NCI-H2196 treated with DMSO at 0.1 percent for 48 hours (cell line): Measurements from ENCODE around the gene PDZRN4.
"Not testable (repeated sequence)": the region's sequence is repeated elsewhere in the genome, so short reads cannot be mapped to it uniquely, and the experiment has no call there.

ENCODE experiments used
- DNase-seq: peaks from one replicate; lab custom pipeline; 2025; ENCODE audit not compliant: unreplicated experiment; lab: John Stamatoyannopoulos, UW

PDZRN4 gene

DNA sequence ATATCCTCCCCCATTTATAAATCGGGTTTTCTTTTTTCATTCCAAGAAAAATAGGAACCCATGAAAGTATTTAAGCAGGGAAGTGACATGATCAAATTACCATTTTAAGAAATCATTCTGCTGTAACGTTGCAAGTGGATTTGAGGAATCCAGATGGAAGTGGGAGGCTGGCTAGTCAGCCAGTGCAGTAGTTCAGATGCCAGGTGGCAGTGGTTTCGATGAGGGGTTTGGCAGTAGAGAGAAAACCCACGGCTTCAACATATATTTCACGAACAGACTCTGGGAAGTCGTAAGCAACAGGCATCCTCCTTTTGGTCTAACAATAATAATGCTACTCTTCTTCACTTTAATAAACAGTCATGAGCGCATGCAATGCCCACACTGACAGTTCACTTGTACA, 25.0 kb downstream of the PDZRN4 start:
- DNase-seq = no peak

DNA sequence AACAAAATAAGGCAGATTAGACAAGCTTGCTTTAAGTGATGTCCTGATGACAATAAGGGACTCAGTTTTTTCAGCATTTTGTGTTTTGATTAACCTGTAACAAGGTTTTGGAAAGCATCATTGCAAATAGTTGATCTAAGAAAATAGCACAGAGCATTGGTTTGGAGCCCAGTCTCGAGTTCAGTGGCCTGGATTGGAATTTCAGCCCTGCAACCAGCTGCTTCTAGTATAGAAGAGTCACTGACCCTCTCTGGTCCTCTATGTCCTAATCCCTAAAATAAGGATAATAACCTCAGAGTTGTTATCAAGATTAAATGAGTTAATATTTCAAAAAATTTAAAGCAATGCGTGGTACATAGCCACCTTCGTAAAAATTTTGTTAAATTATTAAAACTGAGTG, 25.5 kb downstream of the PDZRN4 start:
- DNase-seq = no peak

DNA sequence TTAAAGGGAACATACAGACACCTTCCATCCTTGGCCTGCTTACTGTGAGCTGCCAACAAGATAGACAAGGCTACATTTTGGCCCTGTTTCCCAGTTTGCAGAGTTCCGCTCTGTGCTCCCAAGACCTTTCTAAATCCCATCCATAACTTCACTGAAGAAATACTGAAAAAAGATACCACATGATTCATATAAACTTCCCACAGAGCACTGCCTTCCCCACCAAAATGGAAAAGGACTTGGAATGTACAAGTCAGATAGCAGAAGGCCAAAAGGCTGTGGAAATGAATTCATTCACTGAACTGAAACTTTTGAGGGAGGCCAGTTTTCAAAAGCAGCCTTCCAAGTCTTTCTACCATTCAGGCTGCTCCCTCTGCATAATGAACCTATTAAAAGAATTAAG, 29.6 kb downstream of the PDZRN4 start:
- DNase-seq = no peak

DNA sequence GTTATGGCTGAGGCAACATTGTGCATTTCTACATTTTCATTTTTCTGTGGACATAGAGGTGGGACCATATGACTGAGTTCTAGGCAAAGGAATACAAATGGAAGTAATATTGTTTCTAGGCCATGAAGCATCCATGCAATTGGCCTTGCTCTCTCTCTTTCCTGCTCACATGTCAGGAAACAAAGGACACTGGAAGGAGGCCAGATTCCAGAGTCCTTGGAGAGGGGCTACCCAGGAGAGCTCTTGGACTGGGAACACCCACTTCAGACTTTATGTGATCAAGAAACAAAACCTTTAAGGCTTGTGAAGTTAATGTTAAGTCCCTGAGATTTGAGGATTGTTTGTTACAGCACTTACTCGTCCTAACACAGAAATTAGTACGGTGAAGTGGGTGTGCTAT, 32.8 kb downstream of the PDZRN4 start:
- no peak for DNase-seq

DNA sequence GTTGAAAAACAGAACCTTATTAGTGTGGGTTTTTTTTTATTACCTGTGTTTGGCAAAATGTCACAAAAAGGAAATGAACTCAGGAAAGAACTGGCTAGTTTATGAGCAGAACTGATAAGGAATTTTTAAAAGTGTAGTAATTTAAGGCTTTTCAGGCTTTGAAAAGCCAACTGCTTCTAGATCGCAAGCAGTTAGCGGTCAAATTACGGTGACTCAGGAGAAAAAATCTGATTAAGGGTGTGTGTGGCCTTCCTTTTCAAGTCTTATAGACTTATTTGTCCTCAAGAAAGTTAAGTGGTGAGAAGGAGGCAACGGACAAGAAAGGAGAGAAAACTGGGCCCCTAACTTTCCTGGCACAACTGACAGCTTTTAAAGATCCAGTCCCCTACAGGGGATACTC, 33.4 kb downstream of the PDZRN4 start:
- no peak for DNase-seq

DNA sequence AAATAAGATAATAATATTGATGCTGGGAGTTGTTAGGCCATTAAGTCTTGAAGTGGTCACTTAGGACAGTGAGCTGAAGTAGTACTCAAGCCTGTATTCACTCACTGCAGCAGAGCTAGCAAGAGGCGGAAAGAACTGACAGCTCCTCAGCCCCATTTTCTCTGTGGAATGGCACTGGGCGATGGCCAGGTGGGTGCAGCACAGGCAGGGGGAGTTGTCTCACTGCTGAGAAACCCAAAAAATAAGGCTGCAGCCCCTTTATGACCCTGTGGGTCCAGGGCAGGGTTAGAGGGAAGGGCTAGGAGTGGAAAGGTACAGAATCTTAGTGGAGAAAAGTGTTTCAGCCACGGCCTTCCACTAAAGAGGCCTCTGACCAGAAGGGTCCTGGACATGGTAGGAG, 35.5 kb downstream of the PDZRN4 start:
- no peak for DNase-seq

DNA sequence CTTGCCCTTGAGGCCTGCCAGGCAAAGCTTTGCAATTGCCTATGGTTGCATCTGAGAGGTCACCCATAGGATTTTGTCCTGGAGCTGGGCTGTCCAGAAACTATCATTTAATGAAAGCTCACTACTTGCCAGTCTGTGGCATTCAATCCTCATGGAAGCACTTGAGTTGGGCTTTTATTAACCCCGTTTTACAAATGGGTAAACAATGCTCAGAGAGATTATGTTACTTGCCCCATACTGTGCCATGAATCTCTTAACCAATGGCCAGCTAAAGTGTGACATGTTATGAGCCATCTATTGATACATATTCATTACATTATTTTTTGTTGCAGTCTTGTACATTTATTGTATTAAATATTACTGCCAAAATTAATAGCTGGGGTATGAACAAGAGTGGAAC, 35.9 kb downstream of the PDZRN4 start:
- DNase-seq = no peak

DNA sequence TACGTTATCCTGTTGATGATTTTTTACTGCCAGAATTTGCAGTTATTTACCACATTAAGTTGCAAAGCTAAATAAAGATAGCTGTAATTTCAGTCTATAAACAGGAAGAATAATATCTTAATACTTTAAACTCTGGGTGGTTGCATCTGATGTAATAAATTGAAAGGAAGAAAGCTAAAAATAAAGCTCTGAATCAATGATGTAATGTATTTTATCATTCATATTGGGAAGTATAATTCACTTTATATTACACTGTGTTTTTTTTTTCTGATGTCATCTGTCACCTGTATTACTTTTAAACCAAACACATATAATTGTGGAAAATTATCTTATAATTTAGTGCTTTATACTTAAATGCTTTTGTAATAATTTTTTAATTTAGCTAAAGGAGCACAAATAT, 37.1 kb downstream of the PDZRN4 start:
- DNase-seq = no peak

DNA sequence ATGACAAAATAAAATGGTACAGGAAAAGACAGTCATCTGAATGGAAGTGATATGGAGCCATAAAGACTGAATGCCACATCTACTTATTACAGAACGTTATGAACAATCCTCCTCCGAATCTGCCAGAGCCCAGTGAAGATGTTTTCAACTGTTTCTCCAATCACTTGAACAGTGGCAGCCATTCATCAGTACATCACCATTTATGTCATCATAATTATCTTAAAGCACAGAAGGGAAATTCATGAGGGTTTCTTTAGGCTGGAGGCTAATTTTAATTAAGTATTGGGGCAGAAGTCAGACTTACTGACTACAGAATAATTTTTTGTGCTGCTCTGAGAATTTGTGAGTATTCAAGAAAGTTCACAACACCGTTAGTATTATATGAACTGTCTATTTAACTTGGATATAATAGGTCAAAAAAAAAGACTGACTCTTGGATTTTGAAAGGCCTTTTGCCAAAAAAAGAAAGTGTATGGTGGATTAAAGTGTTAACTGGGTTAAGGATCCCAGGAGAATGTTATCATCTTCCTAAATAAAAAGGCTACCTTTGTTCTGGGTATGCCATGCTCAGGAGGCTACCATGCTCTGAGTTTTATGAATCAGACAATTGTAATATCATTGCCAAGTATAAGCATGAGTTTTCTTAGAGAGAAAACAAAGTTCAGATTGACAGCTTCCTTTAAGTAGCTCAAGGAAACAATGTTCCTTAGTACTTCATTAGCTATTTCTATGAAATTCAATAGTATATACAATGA, 40.1 kb downstream of the PDZRN4 start:
- DNase-seq = no peak

DNA sequence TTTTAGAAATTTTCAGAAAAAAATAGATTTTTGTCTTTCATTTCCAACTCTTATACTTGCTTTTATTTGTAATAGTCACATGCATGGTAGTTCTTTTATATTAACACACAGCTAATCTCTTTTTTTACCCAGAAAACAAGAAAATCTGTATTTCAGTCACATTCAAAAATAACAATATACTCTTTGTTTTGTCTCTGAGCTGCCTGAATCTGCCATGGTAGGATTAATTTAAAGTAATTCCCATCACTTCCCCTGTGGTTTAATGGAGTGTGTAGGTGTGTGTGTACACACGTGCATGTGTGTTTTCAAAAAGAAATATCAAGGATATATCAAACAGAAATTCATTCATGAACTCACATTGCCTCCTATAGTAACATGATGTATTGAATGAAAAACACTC, 42.6 kb downstream of the PDZRN4 start:
- DNase-seq = no peak

DNA sequence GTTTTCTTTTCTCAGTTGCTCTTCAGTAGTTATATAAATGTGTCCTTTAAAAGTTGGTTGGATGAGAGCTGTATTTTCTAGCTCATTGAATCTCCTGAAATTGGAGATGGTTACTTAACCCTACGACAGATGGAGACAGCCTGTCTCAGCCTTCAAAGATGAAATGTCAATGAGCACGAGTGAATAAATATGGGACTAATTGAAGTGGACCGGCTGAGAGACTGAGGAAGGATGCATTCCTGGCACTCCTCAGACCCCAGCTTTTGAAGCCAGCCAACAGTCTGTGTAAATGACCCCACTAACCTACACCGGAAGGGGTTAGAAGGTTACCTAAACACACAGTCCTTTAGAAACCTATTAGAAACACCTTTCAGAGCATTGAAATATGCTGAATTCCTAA, 46.6 kb downstream of the PDZRN4 start:
- DNase-seq = no peak

DNA sequence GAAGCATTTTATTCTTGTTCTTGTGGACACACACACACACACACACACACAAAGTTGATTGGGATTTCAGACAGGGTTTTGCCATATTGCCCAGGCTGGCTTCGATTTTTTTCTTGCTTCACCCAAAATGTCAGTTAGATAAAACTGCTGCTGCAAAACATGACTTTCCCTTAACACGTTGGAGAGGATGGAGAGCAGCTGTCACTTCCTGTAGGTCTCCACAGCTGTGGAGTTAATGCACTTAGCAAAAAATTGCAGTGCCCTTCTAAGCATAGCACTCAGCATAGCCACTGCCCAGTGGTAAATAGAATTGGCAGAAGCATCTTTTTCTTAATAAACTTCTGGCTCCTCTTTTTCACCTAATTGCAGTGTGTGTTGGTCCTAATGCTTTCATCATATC, 54.5 kb downstream of the PDZRN4 start:
- no peak for DNase-seq

DNA sequence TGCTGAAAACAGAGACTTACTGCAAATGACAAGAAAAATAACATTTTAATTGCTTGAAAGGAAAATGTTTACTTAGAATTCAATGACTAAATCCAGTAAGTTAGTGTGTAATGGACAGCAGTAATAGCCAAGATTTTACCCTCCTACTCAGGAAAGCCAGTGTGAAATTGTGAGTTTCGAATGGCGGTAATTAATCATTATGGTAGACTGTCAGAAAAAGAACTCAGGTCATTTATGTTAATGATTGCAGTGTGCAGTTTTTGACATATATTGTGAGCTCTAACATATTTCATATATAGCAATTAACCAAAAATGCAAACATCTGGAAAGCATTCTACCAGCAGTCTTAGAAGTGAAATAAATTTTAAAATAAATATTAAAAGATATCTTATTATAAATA, 60.3 kb downstream of the PDZRN4 start:
- DNase-seq = no peak

DNA sequence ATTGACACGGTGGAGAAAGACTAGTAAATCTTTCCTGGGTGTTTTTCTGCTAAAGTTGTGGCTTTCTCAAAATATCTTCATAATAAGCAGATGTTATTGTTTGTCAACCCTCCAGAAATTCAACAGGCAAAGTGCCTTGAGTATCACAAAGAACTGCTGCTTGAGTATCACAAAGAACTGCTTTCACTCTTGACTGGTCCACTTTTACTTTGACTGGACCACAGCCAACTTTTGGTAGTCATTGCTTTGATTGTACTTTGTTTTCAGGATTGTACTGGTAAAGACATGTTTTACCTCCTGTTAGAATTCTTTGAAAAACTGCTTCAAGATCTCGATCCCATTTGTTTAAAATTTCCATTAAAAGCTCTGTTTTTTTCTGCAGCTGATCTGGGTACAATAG, 62.6 kb downstream of the PDZRN4 start:
- no peak for DNase-seq

DNA sequence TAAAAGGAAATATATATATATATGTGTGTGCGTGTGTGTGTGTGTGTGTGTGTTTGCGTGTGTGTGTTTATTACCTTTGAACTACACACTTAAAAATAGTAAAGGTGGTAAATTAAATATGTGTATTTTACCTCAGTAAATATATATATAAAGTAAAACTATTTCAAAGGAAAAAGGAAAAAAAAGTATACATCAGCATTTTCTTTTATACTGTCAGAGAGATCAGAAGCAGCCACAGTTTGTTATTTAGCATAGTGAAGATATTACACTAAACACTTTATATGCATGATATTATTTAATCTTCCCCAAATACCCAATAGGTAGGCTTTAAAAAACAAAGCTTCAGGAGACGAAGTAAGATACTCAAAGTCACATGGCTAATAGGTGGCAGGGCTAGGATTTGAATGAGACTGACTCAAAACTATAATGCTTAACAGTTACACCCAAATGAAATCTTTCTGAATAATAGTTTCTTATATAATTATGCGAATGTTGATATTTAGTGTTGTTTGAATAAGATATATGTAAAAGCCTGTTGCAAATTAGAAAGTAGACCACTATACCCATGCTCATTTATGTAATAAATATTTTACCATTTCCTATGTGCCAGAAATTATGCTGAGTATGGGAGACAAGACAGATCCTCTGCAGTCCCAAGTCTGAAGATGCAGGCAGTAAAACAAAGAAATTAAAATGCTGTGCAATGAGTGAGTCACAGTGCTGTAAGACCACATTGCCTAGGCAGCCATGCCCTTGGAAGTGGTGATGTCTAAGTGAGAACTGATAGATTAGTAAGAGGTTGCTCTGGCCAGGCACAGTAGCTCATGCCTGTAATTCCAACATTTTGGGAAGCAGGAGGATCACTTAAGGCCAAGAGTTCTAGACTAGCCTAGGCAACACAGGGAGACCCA, 66.1 kb downstream of the PDZRN4 start:
- DNase-seq = no peak

DNA sequence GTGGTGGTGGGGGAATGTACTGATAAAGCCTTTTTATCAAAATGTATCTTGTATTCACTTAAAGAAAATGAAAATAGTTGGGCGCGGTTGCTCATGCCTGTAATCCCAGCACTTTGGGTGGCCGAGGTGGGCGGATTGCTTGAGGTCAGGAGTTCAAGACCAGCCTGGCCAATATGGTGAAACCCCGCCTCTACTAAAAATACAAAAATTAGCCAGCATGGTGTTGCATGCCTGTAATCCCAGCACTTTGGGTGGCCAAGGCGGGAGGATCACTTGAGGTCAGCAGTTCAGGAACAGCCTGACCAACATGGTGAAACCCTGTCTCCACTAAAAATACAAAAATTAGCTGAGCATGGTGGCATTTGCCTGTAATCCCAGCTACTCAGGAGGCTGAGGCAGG, 75.1 kb downstream of the PDZRN4 start:
- not testable (repeated sequence) for DNase-seq

DNA sequence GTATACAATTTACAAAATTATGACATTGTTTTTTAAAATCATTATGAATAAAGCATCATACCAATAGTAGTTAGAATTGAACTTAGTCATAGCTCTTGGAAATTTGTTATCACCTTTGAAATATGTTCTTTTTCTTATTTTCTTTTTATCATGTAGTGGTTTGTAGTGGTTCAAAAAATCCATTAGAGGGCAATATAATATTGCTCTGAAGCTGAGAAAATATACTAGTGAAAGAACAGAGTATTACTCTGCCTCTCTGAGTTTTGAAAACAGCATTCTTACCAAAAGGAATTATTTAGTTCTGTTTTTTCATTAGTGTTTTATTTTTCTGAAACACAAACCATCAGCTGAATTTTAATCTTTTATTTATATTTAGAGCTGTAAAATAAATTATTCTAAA, 76.2 kb downstream of the PDZRN4 start:
- DNase-seq = no peak

DNA sequence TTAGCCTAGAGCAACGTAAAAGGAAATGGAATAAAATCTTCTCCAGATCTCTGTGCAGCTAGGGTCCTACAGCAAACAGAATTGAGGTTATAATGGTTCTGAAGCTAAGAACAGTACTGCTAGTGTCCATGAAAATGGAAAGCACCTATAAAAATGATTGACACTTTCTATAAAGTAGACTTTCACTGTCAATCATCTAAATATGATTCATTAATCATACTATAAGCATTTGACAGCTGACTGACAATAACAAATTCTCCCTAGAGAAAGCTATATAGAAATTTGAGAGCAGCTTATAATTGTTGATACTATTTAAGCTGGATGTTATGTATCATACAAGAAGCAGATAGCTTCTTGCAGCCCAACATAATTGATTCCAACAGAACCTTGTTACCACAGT, 80.9 kb downstream of the PDZRN4 start:
- DNase-seq = no peak

DNA sequence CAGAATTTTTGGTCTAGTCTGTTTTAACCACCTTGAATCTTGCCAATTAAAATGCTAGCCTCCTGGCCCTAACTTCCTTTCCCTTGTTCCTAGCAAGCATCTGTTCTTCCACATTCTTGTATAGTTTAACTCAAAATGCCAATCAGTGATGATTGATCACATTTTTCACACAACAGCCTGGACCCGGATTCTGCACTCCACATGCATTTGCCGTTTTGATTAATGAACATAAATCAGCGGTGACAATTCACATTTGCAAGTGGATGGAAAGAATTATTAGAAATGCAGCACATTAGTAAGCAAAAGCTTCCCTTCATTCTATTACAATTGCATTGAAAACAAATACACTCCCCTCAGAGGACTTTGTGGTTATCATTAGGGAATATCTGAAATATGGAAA, 83.4 kb downstream of the PDZRN4 start:
- no peak for DNase-seq

DNA sequence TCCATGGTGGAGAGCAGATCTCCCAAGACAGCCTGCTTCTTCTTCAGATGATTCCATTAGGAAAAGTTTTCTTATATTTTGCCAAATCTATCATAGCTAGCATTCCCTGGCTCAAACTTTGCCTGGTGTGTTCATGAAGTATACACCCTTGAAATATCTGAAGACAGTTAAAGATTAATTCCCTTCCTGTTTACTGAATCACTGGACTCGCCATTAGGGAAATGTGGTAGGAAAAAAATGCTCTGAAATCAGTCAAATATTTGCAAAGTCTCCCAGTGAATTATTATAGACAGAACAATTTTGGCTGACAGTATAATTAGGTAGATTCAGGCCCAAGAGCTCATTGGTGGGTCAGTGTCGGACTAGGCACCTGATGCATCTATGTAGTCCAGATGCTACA, 86.5 kb downstream of the PDZRN4 start:
- DNase-seq = no peak

DNA sequence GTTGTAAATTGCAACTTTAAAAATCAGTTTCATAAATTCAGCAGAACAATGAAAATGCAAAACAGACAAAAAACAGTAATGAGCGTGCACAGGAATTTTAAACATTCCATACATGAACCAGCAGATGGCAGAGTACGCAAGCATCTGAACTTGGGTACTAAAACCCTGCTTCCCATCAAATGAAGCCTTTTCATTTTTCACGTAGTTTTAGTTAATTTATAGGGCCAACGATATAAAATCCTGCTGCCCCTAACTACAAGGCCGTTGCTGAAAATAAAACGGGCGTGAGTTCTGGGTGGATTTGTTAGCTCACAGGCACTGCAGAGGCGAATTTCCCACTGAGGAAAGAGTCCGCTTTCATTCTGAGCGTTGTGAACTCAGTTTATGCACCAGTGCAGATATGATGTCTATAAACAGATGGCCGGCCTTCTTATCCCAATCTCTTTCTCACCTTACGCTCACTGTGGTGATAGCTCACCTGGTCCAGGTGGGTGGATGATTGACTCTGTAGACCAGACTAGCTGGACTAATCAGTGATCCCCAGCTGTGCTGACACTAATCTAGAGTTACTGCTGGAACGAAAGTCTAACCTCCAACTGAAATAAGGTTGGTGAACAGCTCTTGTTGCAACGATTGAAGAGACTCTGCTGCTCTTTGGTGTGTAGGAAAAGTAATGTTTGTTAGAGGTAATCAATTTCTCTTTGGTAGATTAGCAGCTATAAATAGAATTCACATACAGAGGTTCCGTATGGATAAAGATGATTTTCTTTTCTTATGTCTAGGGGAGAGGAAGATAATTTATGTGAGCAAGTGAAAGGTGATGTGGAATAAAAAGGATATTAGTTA, 89.2 kb downstream of the PDZRN4 start:
- peak; percentile 14 for DNase-seq

DNA sequence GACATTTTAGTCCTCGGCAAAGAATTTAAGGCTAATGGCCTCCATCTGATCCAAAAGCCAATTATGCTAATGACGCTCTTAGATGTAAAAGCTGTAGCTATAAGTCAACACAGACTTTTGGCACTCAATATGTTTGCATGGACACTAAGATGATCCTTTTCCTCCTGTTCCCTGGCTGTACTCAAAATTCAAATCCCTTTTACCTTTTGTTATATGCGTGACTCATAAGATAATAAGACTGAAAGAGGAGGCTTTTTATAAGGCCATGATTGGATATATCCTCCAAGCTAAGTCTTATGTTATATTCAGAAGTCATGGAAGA, 89.8 kb downstream of the PDZRN4 start:
- no peak for DNase-seq
